CD4-positive, alpha-beta T cell (primary cell): Measurements from ENCODE around the gene C18orf54. TPM values are rescaled to one million over a fixed set of nuclear protein-coding genes. Genes with fewer than 3 reads are reported as not detected.
A peak's percentile ranks its signal among the peaks of the same experiment; 100 is the strongest.

Experiments used
- ATAC-seq: fragments of 200-7000 bp; cut with Tn5 transposase; one replicate; pipeline ENCODE4 v1.10.0; 2022; ENCODE audit warnings: mild to moderate bottlenecking; ENCODE audit not compliant: poor library complexity
- CTCF ChIA-PET: fragments of 350-600 bp; sonication (Branson Sonifier 250); formaldehyde crosslinking; loops from one replicate; lab custom pipeline; 2021; ENCODE audit warnings: antibody characterized with exemption, inconsistent platforms; lab: Charles Lee
- POLR2A ChIA-PET: fragments of 350-600 bp; sonication (Branson Sonifier 250); formaldehyde crosslinking; loops from one replicate; lab custom pipeline; 2021; ENCODE audit warnings: antibody characterized with exemption, inconsistent platforms; lab: Charles Lee
- DNase-seq, 14 experiments: peaks; one replicate each; pipeline ENCODE4 v3.0.0-alpha.2; 2013 to 2020; ENCODE audit warnings: mixed read lengths in 2 of 14
- H3K27ac ChIP-seq, 2 donors: one replicate each; pipeline versions ENCODE4 v1.5.1 to v1.7.0; 2013; ENCODE audit warnings: low read length in 2 of 2, low read depth in 1 of 2, mild to moderate bottlenecking in 1 of 2
- H3K27me3 ChIP-seq, 2 experiments: 1 replicate in 1 of 2; 2 replicates in 1 of 2; pipeline versions ENCODE4 v1.6.1 to v1.7.0; 2013; ENCODE audit warnings: low read length in 2 of 2, control low read depth in 1 of 2, mild to moderate bottlenecking in 1 of 2, moderate library complexity in 1 of 2; ENCODE audit not compliant: insufficient read depth in 2 of 2, control insufficient read depth in 1 of 2
- H3K36me3 ChIP-seq: one replicate; pipeline ENCODE4 v1.6.1; 2013; ENCODE audit warnings: low read length, control low read depth; ENCODE audit not compliant: insufficient read depth
- H3K4me1 ChIP-seq: one replicate; pipeline ENCODE4 v1.6.1; 2013; ENCODE audit warnings: low read length, control low read depth; ENCODE audit not compliant: insufficient read depth
- H3K4me3 ChIP-seq: one replicate; pipeline ENCODE4 v1.5.1; 2013; ENCODE audit warnings: mild to moderate bottlenecking, low read length, moderate library complexity
- H3K9me3 ChIP-seq, 2 experiments: 1 replicate in 1 of 2; 2 replicates in 1 of 2; pipeline versions ENCODE4 v1.6.1 to v1.7.0; 2013; ENCODE audit warnings: low read length in 2 of 2, mild to moderate bottlenecking in 2 of 2, control low read depth in 1 of 2, moderate library complexity in 1 of 2; ENCODE audit not compliant: control insufficient read depth in 1 of 2, insufficient read depth in 1 of 2
- H3K27ac Mint-ChIP-seq: one replicate; pipeline ENCODE4 v1.8.0; 2020; ENCODE audit warnings: mixed read lengths
- H3K27me3 Mint-ChIP-seq: one replicate; pipeline ENCODE4 v1.8.0; 2021; ENCODE audit warnings: mixed read lengths
- H3K36me3 Mint-ChIP-seq: one replicate; pipeline ENCODE4 v1.8.0; 2021; ENCODE audit warnings: low read depth, mixed read lengths
- H3K4me1 Mint-ChIP-seq: one replicate; pipeline ENCODE4 v1.8.0; 2021; ENCODE audit warnings: low read depth, mixed read lengths
- H3K4me3 Mint-ChIP-seq: one replicate; pipeline ENCODE4 v1.8.0; 2020; ENCODE audit warnings: mild to moderate bottlenecking, mixed read lengths
- H3K9me3 Mint-ChIP-seq: one replicate; pipeline ENCODE4 v1.8.0; 2020; ENCODE audit warnings: mixed read lengths
- CTCF ChIP-seq: fragments of 200-600 bp; IDR thresholded peaks from one replicate; pipeline ENCODE4 v1.8.0; 2022; ENCODE audit warnings: antibody characterized with exemption, mild to moderate bottlenecking
- intact Hi-C, 2 experiments: fragments of 100-400 bp; cut with DNase I in 1 of 2; cut with micrococcal nuclease in 1 of 2; formaldehyde crosslinking; loops; one replicate each; pipeline versions ENCODE4 v1.15.1 to v1.9.0; 2023 to 2025; cut with DNase I, micrococcal nuclease
- total RNA-seq, 174 experiments: library from RNA in 2 of 174; stranded (reverse) in 2 of 174; gene quantifications; one replicate each; pipeline ENCODE4 v1.2.3 and lab custom pipeline; 2021 to 2026

C18orf54 gene
- total RNA-seq, 2 experiments from 2014 or later: 0.44 to 0.47 TPM

GRCh38 chr18:54358495-54359040, 862 bp downstream of the C18orf54 start:
- no peak for DNase-seq
- intact Hi-C loops: no loop called here

DNA sequence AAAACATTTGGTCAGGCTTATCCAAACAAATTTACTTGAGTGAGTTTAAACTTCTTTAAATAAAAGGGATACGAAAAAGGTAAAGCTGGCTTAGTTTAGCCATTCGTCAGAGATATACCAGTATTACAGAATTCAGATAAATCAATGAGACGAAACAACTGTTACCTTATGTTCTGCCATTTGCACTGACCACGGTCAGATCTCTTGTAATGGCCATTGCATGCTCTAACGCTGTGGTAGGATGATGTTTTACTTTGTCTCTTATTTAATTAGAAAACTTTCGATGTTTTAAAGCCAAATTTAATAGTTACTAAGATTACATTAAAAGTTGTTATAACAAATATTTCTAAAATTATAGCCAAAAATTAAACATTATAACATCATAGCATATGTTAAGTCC, 1.5 kb downstream of the C18orf54 start:
- intact Hi-C loops: no loop called here
- DNase-seq: no peak
- peaks cover 16% of the 10 kb centered on the region for H3K36me3 Mint-ChIP-seq

More at GRCh38 chr18:54358495-54359040, 862 bp downstream of the C18orf54 start:
- Histone ChIP-seq H3K4me1 (peaks cover 13% of the 10 kb centered on the region), H3K4me3 (peak overlapping the region; percentile 81), H3K27me3 (no peaks in the 10 kb centered on the region), H3K36me3 (no peaks in the 10 kb centered on the region), H3K9me3 (no peaks in the 10 kb centered on the region), H3K27ac (no peak overlapping the region)
- CTCF ChIA-PET: interaction anchor here (1.7 kb wide), 1 partner anchor 88 kb away, joined by 11 read pairs; no protein-coding TSS in a partner anchor
- no peak for TF ChIP-seq CTCF
- no peaks in the 10 kb centered on the region for H3K9me3 Mint-ChIP-seq
- peak overlapping the region; percentile 98 for H3K4me3 Mint-ChIP-seq
- H3K27me3 Mint-ChIP-seq: no peaks in the 10 kb centered on the region
- H3K4me1 Mint-ChIP-seq: peaks cover 23% of the 10 kb centered on the region
- POLR2A ChIA-PET: interaction anchor here (1.0 to 2.3 kb wide), 3 partner anchors 81 to 134 kb away, joined by 3 to 15 read pairs (median 13); partner anchors contain the start of genes MBD2 and POLI
- no peak for ATAC-seq
- peak overlapping the region; percentile 83 for H3K27ac Mint-ChIP-seq
- peaks cover 16% of the 10 kb centered on the region for H3K36me3 Mint-ChIP-seq

GRCh38 chr18:54360406-54360805, 2.7 kb downstream of the C18orf54 start:
- DNase-seq (no peak), ATAC-seq (no peak)
- H3K4me3 ChIP-seq: no peak overlapping the region
- no peak for TF ChIP-seq CTCF
- no peaks in the 10 kb centered on the region for H3K9me3 Mint-ChIP-seq
- peaks cover 13% of the 10 kb centered on the region for H3K4me1 ChIP-seq
- CTCF ChIA-PET: no interaction called here
- H3K36me3 Mint-ChIP-seq: peaks cover 16% of the 10 kb centered on the region
- no peaks in the 10 kb centered on the region for H3K27me3 Mint-ChIP-seq
- no peak overlapping the region for H3K27ac ChIP-seq
- no peaks in the 10 kb centered on the region for H3K9me3 ChIP-seq
- peaks cover 23% of the 10 kb centered on the region for H3K4me1 Mint-ChIP-seq
- POLR2A ChIA-PET: no interaction called here
- intact Hi-C loops: no loop called here
- no peak overlapping the region for H3K27ac Mint-ChIP-seq
- H3K4me3 Mint-ChIP-seq: no peak overlapping the region
- no peaks in the 10 kb centered on the region for H3K36me3 ChIP-seq
- no peaks in the 10 kb centered on the region for H3K27me3 ChIP-seq

More for the DNA sequence above, 1.5 kb downstream of the C18orf54 start:
- peak overlapping the region; percentile 98 for H3K4me3 Mint-ChIP-seq
- no peaks in the 10 kb centered on the region for H3K9me3 Mint-ChIP-seq
- Histone ChIP-seq H3K27ac (no peak overlapping the region), H3K4me1 (peaks cover 13% of the 10 kb centered on the region), H3K9me3 (no peaks in the 10 kb centered on the region), H3K4me3 (no peak overlapping the region), H3K27me3 (no peaks in the 10 kb centered on the region), H3K36me3 (no peaks in the 10 kb centered on the region)
- no peak overlapping the region for H3K27ac Mint-ChIP-seq
- peaks cover 23% of the 10 kb centered on the region for H3K4me1 Mint-ChIP-seq
- ChIA-PET CTCF (no interaction called here), POLR2A (no interaction called here)
- TF ChIP-seq CTCF: no peak
- ATAC-seq: no peak
- H3K27me3 Mint-ChIP-seq: no peaks in the 10 kb centered on the region
